GM21447 (cell line): ENCODE measurements around the gene TRPM3.
"Not testable (repeated sequence)": the region's sequence is repeated elsewhere in the genome, so short reads cannot be mapped to it uniquely, and the experiment has no call there.

ENCODE experiments used
- ATAC-seq: cut with Tn5 transposase; IDR thresholded peaks from one replicate; pipeline ENCODE4 v1.9.1; 2021; ENCODE audit not compliant: unreplicated experiment

The TRPM3 gene

GRCh38 chr9:71001780-71002386 is 119.5 kb downstream of the TRPM3 start:
- no peak for ATAC-seq

- no peak for ATAC-seq
Measured at GRCh38 chr9:70998962-70999361, 122.5 kb downstream of the TRPM3 start.

GRCh38 chr9:70995511-70995910 is 125.9 kb downstream of the TRPM3 start:
- ATAC-seq: no peak

GRCh38 chr9:70994582-70994981 is 126.8 kb downstream of the TRPM3 start:
- no peak for ATAC-seq

GRCh38 chr9:70988551-70988950 is 132.9 kb downstream of the TRPM3 start:
- no peak for ATAC-seq

GRCh38 chr9:70987986-70988385 is 133.4 kb downstream of the TRPM3 start:
- ATAC-seq: no peak

- no peak for ATAC-seq
Measured at GRCh38 chr9:70986984-70987383, 134.4 kb downstream of the TRPM3 start.

- ATAC-seq: no peak
Measured at GRCh38 chr9:70983723-70984295, 137.6 kb downstream of the TRPM3 start.

GRCh38 chr9:70981312-70981711 is 140.1 kb downstream of the TRPM3 start:
- ATAC-seq: no peak

GRCh38 chr9:70979966-70980365 is 141.5 kb downstream of the TRPM3 start:
- ATAC-seq: no peak

- no peak for ATAC-seq
Measured at GRCh38 chr9:70978085-70978484, 143.3 kb downstream of the TRPM3 start.

- no peak for ATAC-seq
Measured at GRCh38 chr9:70975821-70976220, 145.6 kb downstream of the TRPM3 start.

- no peak for ATAC-seq
Measured at GRCh38 chr9:70971723-70972122, 149.7 kb downstream of the TRPM3 start.

- ATAC-seq: not testable (repeated sequence)
Measured at GRCh38 chr9:70966380-70966779, 155.0 kb downstream of the TRPM3 start.

GRCh38 chr9:70964861-70965260 is 156.6 kb downstream of the TRPM3 start:
- ATAC-seq: no peak

- no peak for ATAC-seq
Measured at GRCh38 chr9:70963554-70963953, 157.9 kb downstream of the TRPM3 start.

- ATAC-seq: no peak
Measured at GRCh38 chr9:70962761-70963440, 158.5 kb downstream of the TRPM3 start.

- no peak for ATAC-seq
Measured at GRCh38 chr9:70959366-70959765, 162.1 kb downstream of the TRPM3 start.

- ATAC-seq: no peak
Measured at GRCh38 chr9:70954596-70955143, 166.8 kb downstream of the TRPM3 start.

- ATAC-seq: no peak
Measured at GRCh38 chr9:70954126-70954525, 167.3 kb downstream of the TRPM3 start.

GRCh38 chr9:70951749-70952727 is 169.4 kb downstream of the TRPM3 start:
- ATAC-seq: no peak
